Measurements from ENCODE around the gene ST3GAL2. TPM values are rescaled to one million over a fixed set of nuclear protein-coding genes. Genes with fewer than 3 reads are reported as not detected.
A peak's percentile ranks its signal among the peaks of the same experiment; 100 is the strongest.
"Not testable (repeated sequence)": the region's sequence is repeated elsewhere in the genome, so short reads cannot be mapped to it uniquely, and the experiment has no call there.

ST3GAL2 gene
- total RNA-seq, 2 experiments from 2014 or later = 9.3 to 9.9 TPM

GRCh38 chr16:70417661-70418060 lies 21.2 kb downstream of the ST3GAL2 start:
- Mint-ChIP-seq H3K9me3 (no peaks in the 10 kb centered on the region), H3K27me3 (ENCODE audit: low read depth) (no peaks in the 10 kb centered on the region), H3K4me1 (ENCODE audit: low read depth) (peaks cover 35% of the 10 kb centered on the region), H3K4me3 (no peak overlapping the region), H3K36me3 (ENCODE audit: low read depth) (no peaks in the 10 kb centered on the region), H3K27ac (no peak overlapping the region)
- intact Hi-C loops (cut with micrococcal nuclease) = loop anchor here (1.0 kb wide), 1 partner anchor 11 kb away; no protein-coding TSS in a partner anchor
- no peak for DNase-seq
- CTCF ChIA-PET = interaction anchor here (0.7 to 3.9 kb wide), 4 partner anchors 8 to 601 kb away, joined by 3 to 10 read pairs (median 6); partner anchors contain the start of gene ST3GAL2

- Mint-ChIP-seq H3K4me1 (ENCODE audit: low read depth) (peaks cover 33% of the 10 kb centered on the region), H3K36me3 (ENCODE audit: low read depth) (no peaks in the 10 kb centered on the region), H3K9me3 (no peaks in the 10 kb centered on the region), H3K27me3 (ENCODE audit: low read depth) (no peaks in the 10 kb centered on the region), H3K27ac (no peak overlapping the region), H3K4me3 (no peak overlapping the region)
- intact Hi-C loops (cut with micrococcal nuclease) = no loop called here
- no peak for DNase-seq
- CTCF ChIA-PET = interaction anchor here (0.7 to 3.9 kb wide), 4 partner anchors 22 to 601 kb away, joined by 3 to 10 read pairs (median 4); partner anchors contain the start of gene ST3GAL2
Observed at GRCh38 chr16:70416748-70417616, 21.9 kb downstream of the ST3GAL2 start.

- CTCF ChIA-PET; H3K9me3 Mint-ChIP-seq; H3K27ac Mint-ChIP-seq; H3K36me3 Mint-ChIP-seq (ENCODE audit: low read depth); intact Hi-C loops (cut with micrococcal nuclease); H3K27me3 Mint-ChIP-seq (ENCODE audit: low read depth); H3K4me3 Mint-ChIP-seq; DNase-seq: not testable (repeated sequence)
- H3K4me1 Mint-ChIP-seq (ENCODE audit: low read depth) = peaks cover 24% of the 10 kb centered on the region
Observed at GRCh38 chr16:70413572-70413971, 25.3 kb downstream of the ST3GAL2 start.

GRCh38 chr16:70412385-70412784 lies 26.5 kb downstream of the ST3GAL2 start:
- Mint-ChIP-seq H3K4me1 (ENCODE audit: low read depth) (peaks cover 23% of the 10 kb centered on the region), H3K27ac (no peak overlapping the region), H3K27me3 (ENCODE audit: low read depth) (no peaks in the 10 kb centered on the region), H3K9me3 (no peaks in the 10 kb centered on the region), H3K4me3 (no peak overlapping the region), H3K36me3 (ENCODE audit: low read depth) (no peaks in the 10 kb centered on the region)
- DNase-seq = no peak
- intact Hi-C loops (cut with micrococcal nuclease) = no loop called here
- CTCF ChIA-PET = interaction anchor here (0.6 kb wide), 1 partner anchor 10 kb away, joined by 3 read pairs; no protein-coding TSS in a partner anchor

- Mint-ChIP-seq H3K9me3 (no peaks in the 10 kb centered on the region), H3K4me1 (ENCODE audit: low read depth) (peaks cover 31% of the 10 kb centered on the region), H3K4me3 (no peak overlapping the region), H3K36me3 (ENCODE audit: low read depth) (no peaks in the 10 kb centered on the region), H3K27ac (no peak overlapping the region), H3K27me3 (ENCODE audit: low read depth) (no peaks in the 10 kb centered on the region)
- CTCF ChIA-PET = interaction anchor here (0.6 to 1.1 kb wide), 2 partner anchors 16 to 345 kb away, joined by 3 read pairs; no protein-coding TSS in a partner anchor
- no peak for DNase-seq
- intact Hi-C loops (cut with micrococcal nuclease) = no loop called here
Observed at GRCh38 chr16:70410734-70411133, 28.2 kb downstream of the ST3GAL2 start.

GRCh38 chr16:70407811-70408274 lies 31.1 kb downstream of the ST3GAL2 start:
- H3K4me1 Mint-ChIP-seq (ENCODE audit: low read depth) = peaks cover 55% of the 10 kb centered on the region
- intact Hi-C loops (cut with micrococcal nuclease) = loop anchor here (10.0 kb wide), 1 partner anchor 327 kb away; no protein-coding TSS in a partner anchor
- CTCF ChIA-PET = interaction anchor here (0.7 to 1.1 kb wide), 2 partner anchors 20 to 173 kb away, joined by 3 to 4 read pairs; no protein-coding TSS in a partner anchor
- DNase-seq = no peak
- H3K9me3 Mint-ChIP-seq = no peaks in the 10 kb centered on the region
- H3K27me3 Mint-ChIP-seq (ENCODE audit: low read depth) = no peaks in the 10 kb centered on the region
- no peak overlapping the region for H3K27ac Mint-ChIP-seq
- no peaks in the 10 kb centered on the region for H3K36me3 Mint-ChIP-seq (ENCODE audit: low read depth)
- H3K4me3 Mint-ChIP-seq = no peak overlapping the region

GRCh38 chr16:70406104-70406503 lies 32.8 kb downstream of the ST3GAL2 start:
- H3K27ac Mint-ChIP-seq = not testable (repeated sequence)

GRCh38 chr16:70402916-70403659 lies 35.8 kb downstream of the ST3GAL2 start:
- no peaks in the 10 kb centered on the region for H3K36me3 Mint-ChIP-seq (ENCODE audit: low read depth)
- H3K27ac Mint-ChIP-seq = peak overlapping the region; percentile 25
- DNase-seq = no peak
- intact Hi-C loops (cut with micrococcal nuclease) = loop anchor here (10.0 kb wide), 1 partner anchor 332 kb away; no protein-coding TSS in a partner anchor
- H3K4me1 Mint-ChIP-seq (ENCODE audit: low read depth) = peaks cover 46% of the 10 kb centered on the region
- no peaks in the 10 kb centered on the region for H3K27me3 Mint-ChIP-seq (ENCODE audit: low read depth)
- H3K4me3 Mint-ChIP-seq = no peak overlapping the region
- no peaks in the 10 kb centered on the region for H3K9me3 Mint-ChIP-seq
- CTCF ChIA-PET = no interaction called here

More at GRCh38 chr16:70406104-70406503, 32.8 kb downstream of the ST3GAL2 start:
- intact Hi-C loops (cut with micrococcal nuclease) = loop anchor here (10.0 kb wide), 1 partner anchor 329 kb away; no protein-coding TSS in a partner anchor
- H3K9me3 Mint-ChIP-seq; H3K4me3 Mint-ChIP-seq; H3K36me3 Mint-ChIP-seq (ENCODE audit: low read depth); DNase-seq; H3K27me3 Mint-ChIP-seq (ENCODE audit: low read depth): not testable (repeated sequence)
- peaks cover 58% of the 10 kb centered on the region for H3K4me1 Mint-ChIP-seq (ENCODE audit: low read depth)
- CTCF ChIA-PET = interaction anchor here (0.7 to 1.0 kb wide), 2 partner anchors 11 to 15 kb away, joined by 3 to 6 read pairs; no protein-coding TSS in a partner anchor

- Mint-ChIP-seq H3K4me3 (no peak overlapping the region), H3K27ac (peak overlapping the region; percentile 43), H3K4me1 (ENCODE audit: low read depth) (peaks cover 26% of the 10 kb centered on the region), H3K36me3 (ENCODE audit: low read depth) (no peaks in the 10 kb centered on the region), H3K9me3 (no peaks in the 10 kb centered on the region), H3K27me3 (ENCODE audit: low read depth) (no peaks in the 10 kb centered on the region)
- DNase-seq = no peak
- intact Hi-C loops (cut with micrococcal nuclease) = loop anchor here (10.0 kb wide), 1 partner anchor 335 kb away; no protein-coding TSS in a partner anchor
- CTCF ChIA-PET = no interaction called here
Observed at GRCh38 chr16:70399951-70400350, 38.9 kb downstream of the ST3GAL2 start.

- no peak overlapping the region for H3K4me3 Mint-ChIP-seq
- H3K27me3 Mint-ChIP-seq (ENCODE audit: low read depth) = no peaks in the 10 kb centered on the region
- CTCF ChIA-PET = no interaction called here
- H3K27ac Mint-ChIP-seq = no peak overlapping the region
- intact Hi-C loops (cut with micrococcal nuclease) = no loop called here
- H3K9me3 Mint-ChIP-seq = no peaks in the 10 kb centered on the region
- no peaks in the 10 kb centered on the region for H3K36me3 Mint-ChIP-seq (ENCODE audit: low read depth)
- no peak for DNase-seq
- H3K4me1 Mint-ChIP-seq (ENCODE audit: low read depth) = peaks cover 20% of the 10 kb centered on the region
Observed at GRCh38 chr16:70399381-70399780, 39.5 kb downstream of the ST3GAL2 start.

- peaks cover 10% of the 10 kb centered on the region for H3K4me1 Mint-ChIP-seq (ENCODE audit: low read depth)
- no peak for DNase-seq
- H3K27me3 Mint-ChIP-seq (ENCODE audit: low read depth) = no peaks in the 10 kb centered on the region
- no peaks in the 10 kb centered on the region for H3K9me3 Mint-ChIP-seq
- CTCF ChIA-PET = interaction anchor here (0.8 kb wide), 1 partner anchor 51 kb away, joined by 3 read pairs; no protein-coding TSS in a partner anchor
- H3K4me3 Mint-ChIP-seq = no peak overlapping the region
- H3K27ac Mint-ChIP-seq = no peak overlapping the region
- H3K36me3 Mint-ChIP-seq (ENCODE audit: low read depth) = no peaks in the 10 kb centered on the region
- intact Hi-C loops (cut with micrococcal nuclease) = no loop called here
Observed at GRCh38 chr16:70398177-70398743, 40.6 kb downstream of the ST3GAL2 start.

Data from activated naive CD4-positive, alpha-beta T cell treated with anti-CD3 and anti-CD28 coated beads for 36 hours (primary cell).